Stomach (tissue), 4 donors: Measurements from ENCODE around the gene SFMBT2.

ENCODE experiments used
- EP300 ChIP-seq: sonication (generic); formaldehyde crosslinking; IDR thresholded peaks from one replicate; pipeline ENCODE4 v1.6.1; 2017; ENCODE audit warnings: antibody characterized with exemption
- POLR2A ChIP-seq, 4 donors: fragments of 450-650 bp; IDR thresholded peaks; one replicate each; pipeline ENCODE4 v1.6.1; 2016; ENCODE audit warnings: antibody characterized with exemption in 4 of 4, control low read depth in 2 of 4, mild to moderate bottlenecking in 1 of 4, moderate library complexity in 1 of 4
- POLR2AphosphoS5 ChIP-seq, 3 donors: sonication (generic); formaldehyde crosslinking; IDR thresholded peaks; one replicate each; pipeline ENCODE4 v1.6.1; 2016; ENCODE audit warnings: antibody characterized with exemption in 3 of 3
- TF ChIP-seq, protein P1 (sequence below), 7 experiments: fragments of 450-650 bp in 4 of 7; fragments of 200-600 bp in 3 of 7; sonication (generic) in 3 of 7; IDR thresholded peaks; one replicate each; pipeline ENCODE4 v1.5.1; 2016 to 2019; ENCODE audit warnings: antibody characterized with exemption in 7 of 7, control low read depth in 2 of 7, mild to moderate bottlenecking in 1 of 7

GRCh38 chr10:7239312-7239985 lies 171.4 kb downstream of the SFMBT2 start:
- TF ChIP-seq POLR2A (IDR thresholded peaks at IDR 0.05) (no peak), POLR2AphosphoS5 (IDR thresholded peaks at IDR 0.05) (no peak), EP300 (no peak)
- TF ChIP-seq, protein P1, sequence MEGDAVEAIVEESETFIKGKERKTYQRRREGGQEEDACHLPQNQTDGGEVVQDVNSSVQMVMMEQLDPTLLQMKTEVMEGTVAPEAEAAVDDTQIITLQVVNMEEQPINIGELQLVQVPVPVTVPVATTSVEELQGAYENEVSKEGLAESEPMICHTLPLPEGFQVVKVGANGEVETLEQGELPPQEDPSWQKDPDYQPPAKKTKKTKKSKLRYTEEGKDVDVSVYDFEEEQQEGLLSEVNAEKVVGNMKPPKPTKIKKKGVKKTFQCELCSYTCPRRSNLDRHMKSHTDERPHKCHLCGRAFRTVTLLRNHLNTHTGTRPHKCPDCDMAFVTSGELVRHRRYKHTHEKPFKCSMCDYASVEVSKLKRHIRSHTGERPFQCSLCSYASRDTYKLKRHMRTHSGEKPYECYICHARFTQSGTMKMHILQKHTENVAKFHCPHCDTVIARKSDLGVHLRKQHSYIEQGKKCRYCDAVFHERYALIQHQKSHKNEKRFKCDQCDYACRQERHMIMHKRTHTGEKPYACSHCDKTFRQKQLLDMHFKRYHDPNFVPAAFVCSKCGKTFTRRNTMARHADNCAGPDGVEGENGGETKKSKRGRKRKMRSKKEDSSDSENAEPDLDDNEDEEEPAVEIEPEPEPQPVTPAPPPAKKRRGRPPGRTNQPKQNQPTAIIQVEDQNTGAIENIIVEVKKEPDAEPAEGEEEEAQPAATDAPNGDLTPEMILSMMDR (IDR thresholded peaks at IDR 0.05), result no peak
